Stimulated activated effector memory CD8-positive, alpha-beta T cell treated with anti-CD3 and anti-CD28 coated beads, Interleukin-12 subunit alpha, Interleukin-12 subunit beta, amount 100 ng/mL, for 72 hours (primary cell): ENCODE data around the gene TOR3A.
"Not testable (repeated sequence)": the region's sequence is repeated elsewhere in the genome, so short reads cannot be mapped to it uniquely, and the experiment has no call there.

Experiments used
- ATAC-seq: fragments of 150-1000 bp; cut with Tn5 transposase; 2 replicates; pipeline ENCODE4 v1.10.0; 2021
- DNase-seq, 2 donors: peaks; one replicate each; pipeline ENCODE4 v3.0.0; 2021 to 2022; ENCODE audit warnings: low spot score in 2 of 2
- H3K27ac Mint-ChIP-seq: one replicate; pipeline ENCODE4 v1.8.0; 2022; ENCODE audit warnings: mild to moderate bottlenecking, mixed read lengths
- H3K36me3 Mint-ChIP-seq: one replicate; pipeline ENCODE4 v1.8.0; 2022; ENCODE audit warnings: mild to moderate bottlenecking, mixed read lengths
- H3K4me1 Mint-ChIP-seq: one replicate; pipeline ENCODE4 v1.8.0; 2022; ENCODE audit warnings: mixed read lengths
- H3K4me3 Mint-ChIP-seq: one replicate; pipeline ENCODE4 v1.8.0; 2022; ENCODE audit warnings: mild to moderate bottlenecking, mixed read lengths
- H3K9me3 Mint-ChIP-seq: one replicate; pipeline ENCODE4 v1.8.0; 2022; ENCODE audit warnings: mixed read lengths

The TOR3A gene

GRCh38 chr1:179120736-179121135 lies 38.9 kb downstream of the TOR3A start:
- Mint-ChIP-seq H3K27ac (no peak overlapping the region), H3K9me3 (no peaks in the 10 kb centered on the region), H3K4me3 (no peak overlapping the region), H3K4me1 (no peaks in the 10 kb centered on the region), H3K36me3 (peaks cover 43% of the 10 kb centered on the region)
- ATAC-seq (no peak), DNase-seq (no peak)

GRCh38 chr1:179121159-179121938 lies 39.5 kb downstream of the TOR3A start:
- Mint-ChIP-seq H3K4me3 (no peak overlapping the region), H3K36me3 (peaks cover 39% of the 10 kb centered on the region), H3K27ac (no peak overlapping the region), H3K4me1 (no peaks in the 10 kb centered on the region), H3K9me3 (no peaks in the 10 kb centered on the region)
- peak; percentile 86 for ATAC-seq
- peak in 1 of 2 donors; percentile 7 for DNase-seq

- no peak for ATAC-seq
- H3K4me3 Mint-ChIP-seq = no peak overlapping the region
- H3K36me3 Mint-ChIP-seq = peaks cover 24% of the 10 kb centered on the region
- peaks cover 11% of the 10 kb centered on the region for H3K4me1 Mint-ChIP-seq
- H3K27ac Mint-ChIP-seq = no peak overlapping the region
- no peak for DNase-seq
- no peaks in the 10 kb centered on the region for H3K9me3 Mint-ChIP-seq
Measured at GRCh38 chr1:179124873-179125272, 43.0 kb downstream of the TOR3A start.

GRCh38 chr1:179126338-179127060 lies 44.6 kb downstream of the TOR3A start:
- peaks cover 12% of the 10 kb centered on the region for H3K4me1 Mint-ChIP-seq
- no peak overlapping the region for H3K4me3 Mint-ChIP-seq
- no peaks in the 10 kb centered on the region for H3K9me3 Mint-ChIP-seq
- peaks cover 25% of the 10 kb centered on the region for H3K36me3 Mint-ChIP-seq
- no peak for DNase-seq
- no peak overlapping the region for H3K27ac Mint-ChIP-seq
- no peak for ATAC-seq

GRCh38 chr1:179127163-179127895 lies 45.5 kb downstream of the TOR3A start:
- ATAC-seq (no peak), DNase-seq (no peak)
- Mint-ChIP-seq H3K27ac (no peak overlapping the region), H3K36me3 (peaks cover 25% of the 10 kb centered on the region), H3K9me3 (no peaks in the 10 kb centered on the region), H3K4me1 (peaks cover 12% of the 10 kb centered on the region), H3K4me3 (no peak overlapping the region)

- DNase-seq (no peak), ATAC-seq (no peak)
- H3K27ac Mint-ChIP-seq = peak overlapping the region; percentile 84
- no peaks in the 10 kb centered on the region for H3K9me3 Mint-ChIP-seq
- no peak overlapping the region for H3K4me3 Mint-ChIP-seq
- peaks cover 12% of the 10 kb centered on the region for H3K4me1 Mint-ChIP-seq
- H3K36me3 Mint-ChIP-seq = peaks cover 25% of the 10 kb centered on the region
Measured at GRCh38 chr1:179128520-179128919, 46.6 kb downstream of the TOR3A start.

- DNase-seq (peak; percentile 5 to 63), ATAC-seq (peak; percentile 91)
- H3K4me3 Mint-ChIP-seq = peak overlapping the region; percentile 52
- H3K4me1 Mint-ChIP-seq = peaks cover 12% of the 10 kb centered on the region
- no peaks in the 10 kb centered on the region for H3K9me3 Mint-ChIP-seq
- H3K36me3 Mint-ChIP-seq = peaks cover 18% of the 10 kb centered on the region
- peak overlapping the region; percentile 84 for H3K27ac Mint-ChIP-seq
Measured at GRCh38 chr1:179129702-179130473, 48.0 kb downstream of the TOR3A start.

GRCh38 chr1:179135168-179135567 lies 53.3 kb downstream of the TOR3A start:
- H3K36me3 Mint-ChIP-seq, H3K4me3 Mint-ChIP-seq, H3K27ac Mint-ChIP-seq: not testable (repeated sequence)

GRCh38 chr1:179135707-179136106 lies 53.8 kb downstream of the TOR3A start:
- H3K4me1 Mint-ChIP-seq = peaks cover 16% of the 10 kb centered on the region
- not testable (repeated sequence) for H3K9me3 Mint-ChIP-seq, DNase-seq, H3K27ac Mint-ChIP-seq, H3K36me3 Mint-ChIP-seq, ATAC-seq, H3K4me3 Mint-ChIP-seq

More at GRCh38 chr1:179135168-179135567, 53.3 kb downstream of the TOR3A start:
- ATAC-seq, H3K9me3 Mint-ChIP-seq, DNase-seq: not testable (repeated sequence)
- H3K4me1 Mint-ChIP-seq = peaks cover 10% of the 10 kb centered on the region

- ATAC-seq = no peak
Measured at GRCh38 chr1:179137617-179138255, 55.9 kb downstream of the TOR3A start.

GRCh38 chr1:179138755-179139154 lies 56.9 kb downstream of the TOR3A start:
- H3K9me3 Mint-ChIP-seq, H3K36me3 Mint-ChIP-seq, H3K27ac Mint-ChIP-seq: not testable (repeated sequence)

More at GRCh38 chr1:179137617-179138255, 55.9 kb downstream of the TOR3A start:
- DNase-seq = no peak
- Mint-ChIP-seq H3K9me3 (no peaks in the 10 kb centered on the region), H3K36me3 (no peaks in the 10 kb centered on the region), H3K4me3 (no peak overlapping the region), H3K4me1 (peaks cover 29% of the 10 kb centered on the region), H3K27ac (no peak overlapping the region)

GRCh38 chr1:179141592-179142251 lies 59.9 kb downstream of the TOR3A start:
- peak; percentile 98 for ATAC-seq
- no peak for DNase-seq
- no peak overlapping the region for H3K27ac Mint-ChIP-seq
- no peaks in the 10 kb centered on the region for H3K36me3 Mint-ChIP-seq
- H3K4me1 Mint-ChIP-seq = peaks cover 33% of the 10 kb centered on the region
- no peaks in the 10 kb centered on the region for H3K9me3 Mint-ChIP-seq
- peak overlapping the region; percentile 15 for H3K4me3 Mint-ChIP-seq

More at GRCh38 chr1:179138755-179139154, 56.9 kb downstream of the TOR3A start:
- not testable (repeated sequence) for DNase-seq, H3K4me3 Mint-ChIP-seq, ATAC-seq
- peaks cover 33% of the 10 kb centered on the region for H3K4me1 Mint-ChIP-seq

- no peak for DNase-seq
- H3K36me3 Mint-ChIP-seq = no peaks in the 10 kb centered on the region
- peak overlapping the region; percentile 32 for H3K27ac Mint-ChIP-seq
- ATAC-seq = no peak
- H3K9me3 Mint-ChIP-seq = no peaks in the 10 kb centered on the region
- peaks cover 33% of the 10 kb centered on the region for H3K4me1 Mint-ChIP-seq
- H3K4me3 Mint-ChIP-seq = no peak overlapping the region
Measured at GRCh38 chr1:179142889-179143299, 61.0 kb downstream of the TOR3A start.

- Mint-ChIP-seq H3K27ac (peak overlapping the region; percentile 32), H3K36me3 (no peaks in the 10 kb centered on the region), H3K9me3 (no peaks in the 10 kb centered on the region), H3K4me3 (no peak overlapping the region), H3K4me1 (peaks cover 33% of the 10 kb centered on the region)
- ATAC-seq (peak; percentile 69), DNase-seq (no peak)
Measured at GRCh38 chr1:179143322-179143721, 61.5 kb downstream of the TOR3A start.
